ENCODE data around the gene IRF2BPL.
A peak's percentile ranks its signal among the peaks of the same experiment; 100 is the strongest.

Gene IRF2BPL

DNA sequence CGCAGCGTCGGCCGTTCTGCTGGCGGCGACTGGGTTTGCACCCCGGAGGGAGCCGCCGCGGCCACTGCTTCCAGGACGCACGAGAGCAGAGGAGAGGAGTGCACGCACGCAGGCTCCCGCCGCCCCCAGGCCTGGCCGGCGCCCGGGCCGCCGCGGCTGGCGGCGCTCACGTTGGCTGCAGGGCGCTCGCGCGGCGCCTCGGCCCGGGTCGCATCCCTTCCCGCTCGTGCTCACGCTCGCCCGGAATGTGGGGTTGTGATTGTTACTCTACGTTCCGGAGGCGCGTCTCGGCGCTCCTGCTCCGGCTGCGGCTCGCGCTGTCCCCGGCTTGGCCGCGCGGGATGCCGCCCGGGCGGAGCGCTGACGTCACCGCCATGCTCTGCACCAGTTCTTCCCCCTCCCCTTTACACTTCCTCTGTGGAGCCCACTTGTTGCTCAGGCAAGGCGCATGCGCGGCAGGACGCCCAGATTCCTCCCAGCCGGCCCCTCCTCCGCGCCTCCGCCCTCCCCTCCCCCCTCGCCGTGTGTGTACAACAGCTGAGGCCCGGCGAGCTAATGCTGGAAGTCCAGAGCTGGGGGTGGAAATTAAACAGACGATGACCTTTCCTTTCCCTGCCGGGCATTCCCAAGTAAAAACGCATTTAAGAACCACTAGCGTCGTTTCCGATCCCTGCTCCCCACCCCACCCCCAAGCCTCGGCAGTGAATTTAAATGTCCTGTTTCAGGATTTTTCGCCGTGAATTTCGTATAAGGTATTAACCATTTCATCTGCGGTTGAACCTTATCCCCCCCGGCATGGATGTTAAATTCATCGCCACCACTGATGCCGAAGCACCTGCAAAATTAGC, at the start of gene IRF2BPL:
Gene IRF2BPL (minus strand): TSS at position 325 of the 848 bp plus-strand sequence. CDS start 916 bp downstream, outside the sequence.
- DNase-seq (ENCODE audit: low read depth, low spot score) = peak; percentile 86
- H3K27ac ChIP-seq = peak within 1 kb of the TSS; percentile 98

DNA sequence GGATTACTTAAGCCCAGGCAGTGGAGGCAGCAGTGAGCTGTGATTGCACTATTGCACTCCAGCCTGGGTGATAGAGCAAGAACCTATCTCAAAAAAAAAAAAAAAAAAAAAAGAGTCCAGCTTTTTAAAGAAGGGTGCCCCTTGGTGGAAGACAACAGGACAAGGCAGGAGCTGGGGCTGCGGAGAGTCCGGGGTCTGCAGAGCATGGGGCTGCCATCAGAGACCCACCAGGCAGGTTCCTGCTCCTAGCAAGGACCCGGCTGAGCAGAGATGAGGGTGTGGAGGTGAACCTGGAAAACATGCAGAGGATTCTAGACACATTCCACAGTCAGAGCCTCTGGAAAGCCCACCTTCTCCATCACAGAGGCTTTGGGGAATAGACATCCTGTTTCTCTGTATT, 48.5 kb upstream of the IRF2BPL start:
- H3K27ac ChIP-seq = no peak overlapping the region

DNA sequence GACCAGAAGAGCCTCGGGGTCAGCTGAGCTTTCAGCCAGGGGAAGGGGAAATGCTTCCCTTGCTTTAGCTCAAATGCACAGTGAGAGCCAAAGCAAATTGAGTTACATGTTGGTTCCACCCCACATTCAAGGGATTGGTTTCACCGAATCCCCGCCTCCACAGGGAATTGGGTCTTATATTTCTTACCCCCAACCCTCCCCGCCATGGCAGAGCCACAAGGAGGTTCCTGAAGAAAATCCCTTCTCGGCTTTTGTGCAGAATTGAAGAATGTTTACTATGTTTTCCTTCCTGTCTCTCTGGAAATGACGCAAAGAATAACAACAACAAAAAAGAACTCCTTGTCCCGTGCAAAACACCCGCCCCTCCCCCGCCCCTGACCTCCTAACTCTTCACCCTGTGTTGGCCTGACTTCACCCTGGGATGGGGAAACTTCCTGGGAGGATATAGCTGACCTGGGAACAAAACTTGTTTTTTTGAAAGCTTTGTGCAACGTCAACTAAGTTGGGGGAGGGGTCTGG, 47.7 kb upstream of the IRF2BPL start:
- no peak for DNase-seq (ENCODE audit: low read depth, low spot score)
- no peak overlapping the region for H3K27ac ChIP-seq

More for the DNA sequence above, 48.5 kb upstream of the IRF2BPL start:
- DNase-seq (ENCODE audit: low read depth, low spot score) = no peak

DNA sequence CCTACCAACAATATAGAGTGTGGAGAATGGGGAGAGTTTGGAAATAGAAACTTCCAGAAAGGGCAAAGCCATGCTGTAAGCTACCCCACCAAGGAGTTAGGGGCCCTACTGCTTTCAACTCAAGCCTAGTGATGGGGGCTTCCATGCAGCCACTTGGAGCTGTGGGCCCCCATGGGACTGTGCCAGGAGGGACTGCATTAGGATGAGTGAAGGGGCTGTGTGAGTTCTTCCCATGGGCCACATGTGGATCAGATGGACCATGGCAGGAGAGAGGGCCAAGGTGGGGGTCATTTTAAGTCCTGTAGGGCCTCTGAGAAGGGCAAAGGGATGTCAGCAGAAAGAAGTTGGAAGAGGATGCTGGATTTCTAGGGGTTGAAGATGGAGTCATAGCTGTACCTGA, 46.5 kb upstream of the IRF2BPL start:
- H3K27ac ChIP-seq = no peak overlapping the region
- DNase-seq (ENCODE audit: low read depth, low spot score) = no peak

DNA sequence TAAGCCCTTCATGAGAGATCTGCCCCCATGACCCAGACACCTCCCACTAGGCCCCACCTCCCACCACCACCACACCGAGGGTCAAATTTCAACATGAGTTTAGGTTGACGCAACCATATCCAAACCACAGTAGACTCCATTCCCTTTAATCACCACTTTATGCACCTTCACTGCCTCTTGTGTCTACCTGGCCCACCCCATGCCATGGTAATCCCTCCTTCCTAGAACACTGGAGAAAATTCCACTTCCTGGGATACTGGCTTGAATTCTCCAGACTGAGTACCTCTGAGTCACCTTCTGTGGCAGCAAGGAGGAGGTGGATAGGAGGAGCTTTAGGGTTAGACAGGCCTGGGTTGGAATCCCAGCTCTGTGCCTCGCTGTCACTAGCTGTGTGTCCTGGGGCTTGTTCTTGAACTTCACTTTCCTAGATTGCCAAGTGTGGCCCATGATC, 43.5 kb upstream of the IRF2BPL start:
- peak overlapping the region; percentile 32 for H3K27ac ChIP-seq
- peak; percentile 55 for DNase-seq (ENCODE audit: low read depth, low spot score)

DNA sequence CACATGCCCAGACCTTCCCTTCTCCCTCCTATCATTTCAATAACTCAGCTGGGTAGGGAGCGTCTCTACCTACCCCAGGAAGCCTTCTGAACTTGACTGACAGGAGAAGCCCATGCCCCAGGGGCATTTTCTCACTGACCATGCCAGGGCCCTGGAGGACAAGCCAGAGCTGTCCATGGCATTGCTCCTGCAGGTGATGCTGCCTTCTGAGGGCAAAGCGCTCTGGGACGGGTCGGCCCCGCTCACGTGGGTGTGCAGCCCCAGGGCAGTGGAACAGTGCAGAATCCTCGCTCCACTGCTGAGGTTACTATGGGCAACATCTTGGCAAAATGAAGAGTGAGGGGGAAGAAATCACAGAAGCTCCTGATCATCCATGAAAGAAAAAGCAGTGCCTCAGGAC, 41.0 kb upstream of the IRF2BPL start:
- no peak overlapping the region for H3K27ac ChIP-seq
- no peak for DNase-seq (ENCODE audit: low read depth, low spot score)

DNA sequence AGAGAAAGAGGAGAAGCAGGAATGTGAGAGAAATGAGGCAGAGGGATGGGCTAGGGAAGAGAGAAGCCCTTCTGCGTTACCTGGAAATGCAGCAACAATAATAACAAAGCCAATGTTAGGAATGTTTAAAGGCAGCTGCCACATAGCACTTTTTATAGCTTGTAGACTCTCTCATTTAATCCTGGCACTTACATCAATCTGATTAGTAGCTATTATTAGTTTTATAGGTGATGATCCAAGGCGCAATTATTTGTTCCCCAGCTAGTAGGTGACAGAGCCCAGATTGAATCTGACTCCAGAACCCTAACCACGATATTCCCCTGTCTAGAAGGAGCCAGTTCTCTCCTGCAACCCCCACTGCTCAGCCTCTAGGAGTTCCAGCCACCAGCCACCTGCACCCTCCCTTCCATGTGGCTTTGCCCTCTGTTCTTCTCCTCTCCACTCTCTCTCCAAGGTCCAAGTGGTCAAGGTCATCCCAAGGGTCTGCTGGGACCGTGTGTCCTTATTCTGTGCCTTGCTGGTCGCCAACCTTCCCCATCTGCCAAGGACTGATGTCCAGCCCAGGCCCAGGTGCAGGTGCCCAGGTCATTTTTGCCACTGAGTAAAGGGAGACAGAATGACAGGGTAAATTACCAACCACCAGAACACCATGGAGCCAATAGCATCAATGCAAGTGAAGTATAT, 40.2 kb upstream of the IRF2BPL start:
- DNase-seq (ENCODE audit: low read depth, low spot score) = no peak
- no peak overlapping the region for H3K27ac ChIP-seq

DNA sequence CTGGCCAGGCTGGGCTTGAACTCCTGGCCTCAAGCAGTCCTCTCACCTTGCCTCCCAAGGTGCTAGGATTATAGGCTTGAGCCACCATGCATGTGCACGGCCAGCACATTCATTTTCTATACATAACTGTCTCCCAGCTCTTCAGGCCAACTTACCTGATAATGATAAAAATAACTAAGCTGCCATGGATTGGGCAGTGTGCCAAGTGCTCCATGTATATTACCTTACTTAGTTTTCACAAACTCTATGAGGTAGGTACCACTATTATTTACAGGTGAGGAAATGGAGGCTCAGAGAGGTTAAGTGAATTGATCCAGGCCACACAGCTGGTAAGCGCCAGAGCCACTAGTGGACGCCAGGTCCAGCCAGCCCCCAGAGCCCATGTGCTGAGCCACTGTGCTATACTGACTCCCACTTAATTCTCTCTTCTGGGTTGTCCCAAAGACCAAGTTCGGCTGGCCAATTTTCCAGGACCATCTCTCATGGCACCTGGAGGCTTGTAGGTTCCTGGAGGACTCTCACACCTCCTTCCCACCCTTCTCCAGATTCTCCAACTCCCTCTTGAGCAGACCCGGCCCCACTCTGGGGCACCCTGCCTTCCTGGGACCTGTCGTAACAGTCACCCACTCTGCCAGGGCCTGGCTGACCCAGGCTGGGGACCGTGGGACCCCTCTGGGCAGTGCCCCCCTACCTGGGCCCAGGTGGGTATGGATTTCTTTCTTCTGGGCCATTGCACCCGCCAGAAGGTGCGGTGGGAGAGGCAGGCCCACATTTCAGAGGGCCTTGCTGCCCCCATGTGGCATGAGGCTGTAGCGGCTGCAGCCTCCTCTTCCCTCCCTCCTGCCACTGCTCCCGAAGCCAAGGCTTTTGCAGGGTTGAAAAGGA, 39.4 kb upstream of the IRF2BPL start:
- no peak for DNase-seq (ENCODE audit: low read depth, low spot score)
- no peak overlapping the region for H3K27ac ChIP-seq

DNA sequence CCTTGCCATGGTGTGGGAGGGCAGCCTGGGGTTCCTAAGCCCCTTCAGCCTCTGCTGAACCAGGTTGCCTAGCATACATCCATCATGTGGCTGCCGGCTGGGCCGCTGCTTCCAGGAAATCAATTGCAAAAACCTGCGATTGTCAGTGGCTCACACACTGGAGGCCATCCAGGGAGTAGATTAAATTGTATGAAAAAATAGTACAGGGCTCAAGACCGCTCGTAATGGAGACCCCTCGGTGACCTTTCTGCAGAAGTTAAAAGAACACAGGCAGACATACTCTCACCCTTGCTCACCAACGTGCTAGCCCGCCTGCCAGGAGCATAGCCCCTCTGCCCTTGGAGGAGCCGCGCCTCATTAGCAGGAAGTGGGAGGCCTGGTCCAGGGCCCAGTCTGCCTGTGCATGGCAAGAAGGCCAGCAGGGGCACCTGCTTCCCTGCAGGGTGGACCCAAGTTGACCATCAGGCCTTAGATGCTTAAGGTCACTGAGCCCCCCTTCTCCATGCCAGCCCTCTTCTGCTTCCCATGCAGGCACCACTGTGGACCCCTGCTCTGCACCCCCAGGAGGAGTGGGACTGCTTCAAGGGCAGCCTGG, 38.2 kb upstream of the IRF2BPL start:
- no peak for DNase-seq (ENCODE audit: low read depth, low spot score)
- H3K27ac ChIP-seq = no peak overlapping the region

DNA sequence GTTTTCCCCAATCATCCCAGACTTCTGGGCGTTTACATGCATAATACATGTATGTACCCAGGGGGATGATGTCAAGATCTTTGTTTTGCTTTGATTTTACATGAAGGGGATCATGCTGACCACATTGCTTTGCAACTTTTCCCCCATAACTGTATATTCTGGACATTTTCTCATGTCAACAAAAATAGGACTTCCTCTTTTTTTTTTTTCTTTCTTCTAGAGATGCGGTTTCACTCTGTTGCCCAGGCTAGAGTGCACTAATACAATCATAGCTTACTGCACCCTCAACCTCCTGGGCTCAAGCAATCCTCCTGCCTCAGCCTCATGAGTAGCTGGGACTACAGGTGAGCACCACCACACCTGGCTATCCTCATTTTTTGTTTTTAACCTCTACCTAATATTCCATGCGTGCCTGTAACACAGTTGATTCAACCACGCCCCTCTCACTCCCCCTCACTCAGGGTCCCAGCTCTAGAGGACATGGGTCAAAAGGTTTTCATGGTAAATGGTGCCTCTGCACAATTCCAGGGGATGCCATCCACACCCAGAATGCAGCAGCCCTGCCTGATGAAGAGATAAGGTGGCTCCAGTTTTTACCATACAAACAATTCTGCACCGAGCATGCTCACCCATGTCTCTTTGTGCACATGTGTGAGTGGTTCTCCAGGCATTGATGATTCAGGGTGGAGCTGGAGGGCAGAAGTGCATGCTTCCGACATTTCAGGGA, 37.5 kb upstream of the IRF2BPL start:
- no peak overlapping the region for H3K27ac ChIP-seq
- DNase-seq (ENCODE audit: low read depth, low spot score) = no peak

DNA sequence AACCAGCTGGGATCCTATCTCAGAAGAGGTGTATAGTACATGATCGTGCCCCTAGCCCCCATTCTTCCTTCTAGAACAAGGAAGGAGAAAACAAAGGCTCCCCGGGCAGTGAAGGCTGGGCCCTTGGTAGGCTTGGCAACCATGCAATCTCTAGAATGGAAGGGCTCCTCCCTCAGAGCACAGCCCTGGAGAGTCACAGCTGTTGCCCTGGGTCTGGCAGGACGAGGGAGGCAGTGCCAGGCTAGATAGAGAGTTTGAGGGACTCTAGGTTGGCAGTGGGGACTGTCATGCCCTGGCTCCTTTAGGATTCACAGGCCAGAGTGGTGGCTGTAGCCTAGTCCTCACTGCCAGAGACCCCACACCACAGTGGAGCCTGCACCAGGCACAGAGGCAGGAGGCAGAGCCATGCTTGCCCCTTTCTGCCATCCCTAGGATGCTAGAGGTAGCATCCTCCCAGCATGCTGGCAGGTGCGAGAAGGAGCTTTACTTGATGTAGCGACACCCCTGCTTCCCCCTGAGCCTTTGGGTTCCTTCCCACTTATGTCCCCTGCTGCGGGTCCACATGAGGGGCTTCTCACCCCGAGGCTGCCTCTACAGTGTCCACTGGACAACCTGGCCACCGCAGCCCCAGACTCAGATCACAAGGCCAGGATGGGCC, 36.1 kb upstream of the IRF2BPL start:
- no peak overlapping the region for H3K27ac ChIP-seq
- DNase-seq (ENCODE audit: low read depth, low spot score) = no peak

DNA sequence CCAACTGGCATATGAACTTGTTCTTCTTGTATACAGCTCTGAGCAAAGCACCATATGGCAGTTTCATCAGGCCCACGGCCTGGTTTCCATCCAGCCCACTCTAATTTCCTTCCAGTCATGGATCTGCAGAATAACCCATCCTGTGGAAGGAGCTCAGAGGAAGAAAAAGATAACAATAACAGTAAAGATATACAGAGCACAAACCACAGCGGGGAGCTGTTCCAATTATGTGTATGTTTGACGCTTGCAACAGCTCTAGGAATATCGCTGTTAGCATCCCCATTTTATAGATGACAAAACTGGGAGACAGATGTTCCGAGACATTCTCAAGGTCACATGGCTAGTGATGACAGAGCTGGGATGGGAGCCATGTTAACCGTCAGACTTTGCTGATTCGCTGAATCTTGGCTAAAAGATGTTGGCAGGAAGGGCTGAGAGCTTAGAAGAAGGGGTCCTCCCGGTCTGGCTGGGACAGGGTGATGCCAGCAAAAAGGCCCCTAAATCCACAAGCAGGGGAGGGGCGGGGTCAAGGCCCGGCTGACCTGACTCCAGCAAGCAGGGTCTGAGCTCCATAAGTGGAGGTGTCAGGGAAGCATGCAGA, 35.2 kb upstream of the IRF2BPL start:
- no peak overlapping the region for H3K27ac ChIP-seq
- no peak for DNase-seq (ENCODE audit: low read depth, low spot score)

DNA sequence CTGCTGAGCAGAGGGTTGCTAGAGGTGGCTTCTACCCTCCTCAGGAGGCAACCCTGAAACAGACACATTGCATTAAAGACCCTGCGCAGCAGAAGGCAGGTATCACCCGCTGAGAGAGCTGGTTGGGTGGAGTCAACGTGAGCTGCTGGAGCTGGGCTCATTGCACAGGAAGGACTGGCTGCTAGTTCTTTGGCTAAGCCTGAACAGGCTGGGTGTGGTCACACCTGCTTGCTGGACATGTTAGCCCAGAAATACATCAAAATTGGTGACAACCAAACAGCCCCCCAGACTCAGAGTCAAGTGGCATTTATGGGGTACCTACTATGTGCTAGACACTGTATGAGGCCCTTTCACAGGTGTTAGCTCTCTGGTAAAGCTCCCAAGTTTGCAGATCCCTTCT, 33.8 kb upstream of the IRF2BPL start:
- H3K27ac ChIP-seq = no peak overlapping the region
- no peak for DNase-seq (ENCODE audit: low read depth, low spot score)

DNA sequence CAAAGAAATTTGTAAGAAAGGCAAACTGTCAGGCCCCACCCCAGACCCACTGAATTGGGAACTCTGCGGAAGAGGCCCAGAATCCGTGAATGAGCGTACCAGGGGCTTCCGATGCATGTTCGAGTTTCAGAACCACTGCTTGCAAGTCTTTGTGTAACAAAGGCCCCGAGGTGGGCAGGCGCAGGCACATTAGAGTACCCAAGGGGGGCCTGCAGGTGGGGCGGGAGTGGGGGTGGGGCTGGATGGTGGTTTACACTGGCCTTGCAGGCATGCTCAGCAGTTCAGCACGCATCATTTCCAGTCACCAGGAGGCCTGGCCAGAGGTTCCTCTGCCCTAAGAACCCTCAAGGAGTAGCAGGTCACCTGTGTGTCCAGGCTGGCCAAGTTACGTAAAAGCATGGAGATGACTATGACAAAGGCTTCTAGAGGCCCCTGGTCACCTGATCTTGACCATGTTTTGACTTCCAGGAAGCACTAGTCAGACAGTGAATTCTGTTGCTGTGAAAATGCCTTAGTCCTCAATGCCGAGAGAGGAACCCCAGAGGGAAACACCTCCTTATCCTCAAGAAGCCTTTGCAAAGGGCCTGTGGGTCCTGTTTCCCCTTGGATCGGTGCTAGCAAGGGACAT, 33.2 kb upstream of the IRF2BPL start:
- DNase-seq (ENCODE audit: low read depth, low spot score) = no peak

DNA sequence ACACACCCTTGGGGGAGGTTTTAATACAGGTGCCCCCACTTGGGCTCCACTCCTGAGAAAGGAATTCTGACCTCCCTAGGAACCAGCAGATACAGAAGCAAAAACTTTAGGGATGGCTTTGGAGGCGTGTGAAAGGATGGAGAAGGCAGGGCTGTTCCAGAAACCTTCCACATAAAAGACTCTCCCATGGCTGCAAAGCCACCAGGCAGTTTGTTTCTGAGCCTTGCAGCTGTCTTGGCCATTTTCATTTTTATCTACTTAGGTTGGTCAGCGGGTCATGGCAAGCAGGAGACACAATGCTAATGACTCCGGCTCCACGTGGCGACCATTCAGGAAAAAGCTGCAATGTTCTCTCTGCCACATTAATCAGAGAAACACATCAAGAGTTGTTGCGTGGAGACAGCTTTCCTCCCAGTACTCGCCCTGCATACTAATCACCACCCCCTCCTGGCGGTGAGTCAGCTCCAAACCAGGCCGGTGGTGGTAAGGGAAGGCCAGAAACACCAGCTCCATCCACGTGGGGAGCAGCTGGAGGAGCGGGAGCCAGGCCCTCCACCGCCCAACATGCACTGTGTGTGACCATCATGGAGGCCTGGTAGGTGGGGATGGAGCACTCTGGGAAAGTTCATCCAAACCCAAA, 30.9 kb upstream of the IRF2BPL start:
- no peak overlapping the region for H3K27ac ChIP-seq
- DNase-seq (ENCODE audit: low read depth, low spot score) = no peak

More for the DNA sequence above, 33.2 kb upstream of the IRF2BPL start:
- no peak overlapping the region for H3K27ac ChIP-seq

DNA sequence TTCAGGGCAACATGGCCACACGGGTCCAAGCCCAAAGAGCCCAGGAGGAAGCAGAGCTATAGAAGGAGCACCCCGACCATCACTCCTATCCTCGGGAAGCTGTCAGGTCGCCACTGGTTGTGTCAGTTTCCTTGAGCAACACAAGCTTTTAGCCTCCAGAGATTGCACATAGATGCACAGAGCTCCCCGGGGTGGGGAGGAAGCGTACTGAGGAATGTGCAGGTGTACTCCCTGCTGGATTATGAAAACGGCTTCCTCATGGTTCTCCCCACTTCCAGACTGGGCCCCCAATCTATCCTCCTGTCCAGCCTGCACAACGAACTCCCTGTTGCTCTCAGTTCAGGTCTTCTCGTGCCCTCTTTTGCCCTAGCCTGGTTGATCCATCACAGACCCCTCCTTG, 30.3 kb upstream of the IRF2BPL start:
- H3K27ac ChIP-seq = no peak overlapping the region
- no peak for DNase-seq (ENCODE audit: low read depth, low spot score)

DNA sequence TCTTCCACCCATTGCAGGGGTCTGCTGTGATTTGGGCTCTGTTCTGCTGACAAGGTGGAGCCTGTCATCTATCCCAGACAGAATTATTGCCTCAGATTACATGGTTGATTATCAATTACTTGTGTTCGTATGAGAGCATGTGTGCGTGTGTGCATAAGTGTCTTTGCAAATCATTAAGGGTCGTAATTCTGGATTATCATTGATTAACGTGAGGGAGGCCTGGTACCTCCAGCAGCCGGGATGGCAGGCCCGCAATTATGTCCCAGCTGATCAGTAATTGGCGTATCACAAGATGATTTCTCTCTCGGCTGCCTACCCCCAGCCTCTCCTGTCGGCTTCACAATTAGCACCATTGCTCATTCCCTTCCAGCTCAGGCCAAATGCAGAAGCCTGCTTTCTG, 29.6 kb upstream of the IRF2BPL start:
- DNase-seq (ENCODE audit: low read depth, low spot score) = no peak
- no peak overlapping the region for H3K27ac ChIP-seq
